MM.1S (cell line): ENCODE results near the gene NOS3.

Experiments
- DNase-seq: peaks from one replicate; pipeline ENCODE4 v3.0.0-alpha.2; 2015
- H2AFZ ChIP-seq: fragments of 300-600 bp; sonication (generic); 2 replicates; pipeline ENCODE4 v1.6.0; 2016; ENCODE audit warnings: antibody characterized with exemption, low read length
- H3F3A ChIP-seq: fragments of 300-600 bp; sonication (generic); 2 replicates; pipeline ENCODE4 v1.6.1; 2016; ENCODE audit warnings: mild to moderate bottlenecking, antibody characterized with exemption, low read length, moderate library complexity, mixed read lengths; ENCODE audit not compliant: insufficient read depth
- H3K27ac ChIP-seq: fragments of 300-600 bp; sonication (generic); 2 replicates; pipeline ENCODE4 v1.5.1; 2016; ENCODE audit warnings: mild to moderate bottlenecking, low read length
- H3K27me3 ChIP-seq: fragments of 300-600 bp; sonication (generic); replicated peaks from 2 replicates; pipeline ENCODE4 v1.6.0; 2016; ENCODE audit warnings: low read length; ENCODE audit not compliant: insufficient read depth
- H3K36me3 ChIP-seq: fragments of 300-600 bp; sonication (generic); replicated peaks from 2 replicates; pipeline ENCODE4 v1.6.1; 2016; ENCODE audit warnings: mild to moderate bottlenecking, low read length, mixed read lengths; ENCODE audit not compliant: insufficient read depth
- H3K4me1 ChIP-seq: fragments of 300-600 bp; sonication (generic); 2 replicates; pipeline ENCODE4 v1.6.1; 2016; ENCODE audit warnings: low read length, mixed read lengths
- H3K4me2 ChIP-seq: fragments of 300-600 bp; sonication (generic); 2 replicates; pipeline ENCODE4 v1.6.0; 2016; ENCODE audit warnings: low read depth, low read length
- H3K4me3 ChIP-seq: fragments of 300-600 bp; sonication (generic); 2 replicates; pipeline ENCODE4 v1.5.1; 2016; ENCODE audit warnings: low read length, mixed read lengths
- H3K79me2 ChIP-seq: fragments of 300-600 bp; sonication (generic); 2 replicates; pipeline ENCODE4 v1.6.1; 2016; ENCODE audit warnings: mixed run types, low read length, mixed read lengths
- H3K9ac ChIP-seq: fragments of 300-600 bp; sonication (generic); 2 replicates; pipeline ENCODE4 v1.6.1; 2016; ENCODE audit warnings: low read length, mixed read lengths
- H3K9me2 ChIP-seq: fragments of 300-600 bp; sonication (generic); replicated peaks from 2 replicates; pipeline ENCODE4 v1.6.1; 2016; ENCODE audit warnings: mild to moderate bottlenecking, low read length, mixed read lengths; ENCODE audit not compliant: insufficient read depth
- H3K9me3 ChIP-seq: fragments of 300-600 bp; sonication (generic); replicated peaks from 2 replicates; pipeline ENCODE4 v1.6.1; 2016; ENCODE audit warnings: mild to moderate bottlenecking, low read length, mixed read lengths; ENCODE audit not compliant: insufficient read depth
- H4K20me1 ChIP-seq: fragments of 300-600 bp; sonication (generic); 2 replicates; pipeline ENCODE4 v1.6.1; 2016; ENCODE audit warnings: mild to moderate bottlenecking, low read length, moderate library complexity, mixed read lengths; ENCODE audit not compliant: insufficient read depth
- CTCF ChIP-seq: fragments of 300-600 bp; sonication (generic); IDR thresholded peaks from 2 replicates; pipeline ENCODE4 v1.5.1; 2016; ENCODE audit warnings: antibody characterized with exemption, low read length, mixed read lengths
- EZH2 ChIP-seq: fragments of 300-600 bp; sonication (generic); optimal IDR thresholded peaks from 2 replicates; pipeline ENCODE3; 2017; ENCODE audit warnings: low read depth, mild to moderate bottlenecking, antibody characterized with exemption, low read length, mixed read lengths
- EZH2phosphoT487 ChIP-seq: fragments of 300-600 bp; sonication (generic); IDR thresholded peaks from 2 replicates; pipeline ENCODE4 v1.6.1; 2018; ENCODE audit warnings: antibody characterized with exemption, low read length

NOS3 gene

GRCh38 chr7:150972741-150973140 is 18.1 kb upstream of the NOS3 start:
- Histone ChIP-seq H3K9me2 (no peaks in the 10 kb centered on the region), H3K79me2 (peaks cover 11% of the 10 kb centered on the region; the same call in 1 of the 2 replicates), H3K9ac (no peak overlapping the region), H3K36me3 (no peaks in the 10 kb centered on the region), H3K27ac (no peak overlapping the region), H3K4me3 (no peak overlapping the region), H3K27me3 (no peaks in the 10 kb centered on the region), H3K9me3 (no peaks in the 10 kb centered on the region), H2AFZ (no peak overlapping the region), H3F3A (peaks cover 16% of the 10 kb centered on the region), H3K4me2 (no peak overlapping the region), H3K4me1 (peaks cover 33% of the 10 kb centered on the region), H4K20me1 (no peaks in the 10 kb centered on the region)
- DNase-seq, result no peak
- TF ChIP-seq CTCF (no peak), EZH2phosphoT487 (no peak), EZH2 (no peak)

GRCh38 chr7:150973571-150974451 is 17.0 kb upstream of the NOS3 start:
- H3K27ac ChIP-seq, result peak overlapping the region; percentile 85
- no peaks in the 10 kb centered on the region for H3K36me3 ChIP-seq
- no peaks in the 10 kb centered on the region for H3K9me2 ChIP-seq
- H3K4me3 ChIP-seq, result peak overlapping the region; percentile 72
- H3K9ac ChIP-seq, result peak overlapping the region; percentile 49; the same call in 1 of the 2 replicates
- TF ChIP-seq CTCF (no peak), EZH2phosphoT487 (no peak), EZH2 (no peak)
- H3K4me2 ChIP-seq, result peak overlapping the region; percentile 100
- peaks cover 11% of the 10 kb centered on the region; the same call in 1 of the 2 replicates for H3K79me2 ChIP-seq
- H3F3A ChIP-seq, result peaks cover 21% of the 10 kb centered on the region
- H2AFZ ChIP-seq, result peak overlapping the region; percentile 68
- no peaks in the 10 kb centered on the region for H4K20me1 ChIP-seq
- H3K4me1 ChIP-seq, result peaks cover 33% of the 10 kb centered on the region
- no peaks in the 10 kb centered on the region for H3K27me3 ChIP-seq
- no peaks in the 10 kb centered on the region for H3K9me3 ChIP-seq
- DNase-seq, result peak; percentile 83

- H4K20me1 ChIP-seq, result no peaks in the 10 kb centered on the region
- DNase-seq, result peak; percentile 93
These were observed 16.1 kb upstream of the NOS3 start for GRCh38 chr7:150974468-150975391.

More at GRCh38 chr7:150974468-150975391, 16.1 kb upstream of the NOS3 start:
- Histone ChIP-seq H3K9me2 (no peaks in the 10 kb centered on the region), H3K27me3 (peaks cover 4% of the 10 kb centered on the region), H3K4me3 (peak overlapping the region; percentile 72), H3K4me1 (peaks cover 33% of the 10 kb centered on the region), H3K27ac (peak overlapping the region; percentile 85), H3K36me3 (no peaks in the 10 kb centered on the region), H2AFZ (peak overlapping the region; percentile 88), H3F3A (peaks cover 22% of the 10 kb centered on the region), H3K9ac (peak overlapping the region; percentile 80), H3K79me2 (peaks cover 11% of the 10 kb centered on the region; the same call in 1 of the 2 replicates), H3K9me3 (no peaks in the 10 kb centered on the region), H3K4me2 (peak overlapping the region; percentile 100)
- TF ChIP-seq EZH2 (no peak), CTCF (peak; percentile 42)
